Ramos (cell line): ENCODE data around the gene SLC4A3.
"Not testable (repeated sequence)": the region's sequence is repeated elsewhere in the genome, so short reads cannot be mapped to it uniquely, and the experiment has no call there.

ENCODE experiments used
- in situ Hi-C: fragments of 300-500 bp; cut with MboI; formaldehyde crosslinking; loops from one replicate; pipeline ENCODE4 v1.14.3; 2022; ENCODE audit warnings: low sequenced_read_pairs; ENCODE audit not compliant: unreplicated experiment

SLC4A3 gene

GRCh38 chr2:219643084-219643473 lies 15.6 kb downstream of the SLC4A3 start:
- in situ Hi-C loops = loop anchor here (5.0 kb wide), 1 partner anchor 111 kb away; no protein-coding TSS in a partner anchor

GRCh38 chr2:219643788-219644398 lies 16.5 kb downstream of the SLC4A3 start:
- in situ Hi-C loops = loop anchor here (5.0 kb wide), 1 partner anchor 112 kb away; no protein-coding TSS in a partner anchor

DNA sequence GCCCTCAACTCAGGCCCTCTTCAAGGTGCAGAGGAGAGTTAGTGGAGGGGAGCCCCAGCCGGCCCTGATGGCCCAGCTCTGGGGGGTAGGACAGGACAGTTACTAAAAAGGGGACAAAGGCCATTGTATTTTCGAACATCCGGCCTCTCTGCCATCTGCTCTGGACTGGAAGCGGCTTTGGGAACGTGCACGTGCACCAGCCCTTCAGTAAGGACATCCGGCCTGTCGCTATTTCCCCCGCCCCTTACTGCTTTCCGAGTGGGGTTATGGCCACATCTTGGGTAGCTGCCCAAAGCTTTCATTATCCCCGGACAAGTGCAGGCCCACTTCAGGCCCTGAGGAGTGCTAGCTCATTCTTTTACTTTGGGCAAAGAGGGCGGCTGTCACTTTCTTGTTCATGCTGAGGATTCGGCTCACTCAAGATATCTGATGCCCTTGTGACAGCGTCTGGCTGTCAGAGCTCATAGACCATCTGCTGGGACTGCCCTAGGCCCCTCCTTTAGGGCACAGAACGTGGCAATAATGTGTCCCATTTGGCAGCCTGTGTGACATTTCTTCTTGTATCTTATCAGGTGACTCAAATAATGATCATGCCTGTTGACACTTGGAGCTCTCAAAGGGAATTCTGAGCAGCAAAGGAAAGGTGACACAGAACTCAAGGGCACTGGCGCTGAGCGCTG lies 17.5 kb downstream of the SLC4A3 start:
- in situ Hi-C loops = loop anchor here (5.0 kb wide), 1 partner anchor 113 kb away; no protein-coding TSS in a partner anchor

DNA sequence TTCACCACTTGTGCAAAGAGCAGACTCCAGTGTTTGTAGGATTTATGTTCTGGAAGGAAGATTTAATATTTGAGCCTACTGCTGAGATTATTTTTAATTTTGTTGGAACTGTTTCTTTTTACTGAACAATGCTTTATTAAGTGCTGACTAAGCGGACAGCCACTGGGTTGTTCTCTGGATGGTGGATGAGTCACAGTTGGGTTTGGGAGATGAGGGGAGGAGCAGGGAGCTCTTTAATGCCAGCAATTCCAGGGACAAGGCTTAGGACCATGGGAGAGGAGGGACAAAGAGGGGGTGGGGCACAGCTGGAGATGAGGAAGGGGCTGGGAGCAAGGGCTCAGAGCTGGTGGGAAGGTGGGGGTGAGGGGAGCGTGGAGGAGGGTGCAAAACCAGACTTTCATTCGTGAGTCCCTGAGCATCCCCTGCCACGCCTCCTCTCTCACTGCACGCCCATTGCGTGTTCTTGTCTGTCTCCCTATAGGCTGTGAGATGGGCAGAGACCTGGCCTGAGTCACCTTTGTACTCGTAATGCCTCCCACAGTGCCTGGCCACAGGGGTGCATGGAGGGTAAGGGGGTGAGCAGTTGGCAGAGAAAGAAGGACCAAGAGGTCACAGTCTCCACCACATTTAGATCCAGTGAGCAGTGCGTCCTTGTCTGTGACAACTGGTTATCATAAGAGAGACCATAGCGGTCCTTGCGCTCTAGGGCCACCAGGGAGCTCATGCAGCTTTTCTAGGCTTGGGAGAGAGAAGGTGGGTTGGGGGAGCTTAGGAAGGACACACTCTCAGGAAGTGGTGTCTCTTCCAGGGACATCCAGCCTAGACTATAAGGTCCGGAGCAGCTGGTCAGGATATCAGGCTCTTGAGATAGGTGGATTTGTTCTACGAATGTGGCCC lies 18.4 kb downstream of the SLC4A3 start:
- in situ Hi-C loops = no loop called here

- in situ Hi-C loops = no loop called here
Measured at GRCh38 chr2:219648176-219648575, 20.7 kb downstream of the SLC4A3 start.

GRCh38 chr2:219648963-219649362 lies 21.5 kb downstream of the SLC4A3 start:
- in situ Hi-C loops = no loop called here

DNA sequence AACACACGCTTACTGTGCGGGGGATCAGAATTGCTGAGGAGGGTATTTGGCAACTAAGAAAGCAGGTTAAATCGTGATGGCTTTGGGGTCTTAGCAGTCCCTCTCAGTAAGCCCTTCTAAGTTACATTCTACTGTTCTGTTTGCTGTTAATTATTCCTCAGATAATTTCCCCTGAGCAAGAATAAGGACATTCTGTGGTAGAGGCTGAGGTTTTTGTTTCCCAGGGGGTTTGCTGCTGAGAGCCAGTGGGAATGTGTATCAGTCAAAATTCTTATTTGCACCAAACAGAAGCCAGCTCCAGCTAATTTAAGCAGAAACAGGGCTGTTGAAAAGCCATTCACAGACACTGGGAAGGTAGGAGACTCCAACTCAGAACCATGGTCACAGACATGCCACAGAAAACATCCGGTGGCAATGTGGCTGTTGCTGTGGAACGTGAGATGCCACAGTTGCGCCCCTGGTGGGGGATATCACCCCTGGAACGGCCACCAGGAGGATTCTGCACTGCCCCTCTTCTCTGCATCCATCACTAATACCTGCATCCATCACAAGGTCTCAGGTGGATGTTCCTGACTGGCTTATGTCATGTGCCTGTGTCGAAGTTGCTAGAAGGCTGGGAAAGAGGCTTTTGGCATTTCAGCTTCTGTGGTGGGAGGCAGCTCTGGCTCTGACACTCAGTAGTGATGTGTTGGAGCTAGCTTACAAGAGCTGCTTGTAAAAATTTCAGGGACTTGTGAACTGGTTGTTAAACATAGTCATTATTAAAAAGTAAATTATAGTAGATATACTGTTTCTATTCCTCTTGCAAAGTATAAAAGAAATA lies 23.2 kb downstream of the SLC4A3 start:
- in situ Hi-C loops = no loop called here

- in situ Hi-C loops = not testable (repeated sequence)
Measured at GRCh38 chr2:219651656-219652055, 24.2 kb downstream of the SLC4A3 start.

- in situ Hi-C loops = no loop called here
Measured at GRCh38 chr2:219656526-219656925, 29.1 kb downstream of the SLC4A3 start.

DNA sequence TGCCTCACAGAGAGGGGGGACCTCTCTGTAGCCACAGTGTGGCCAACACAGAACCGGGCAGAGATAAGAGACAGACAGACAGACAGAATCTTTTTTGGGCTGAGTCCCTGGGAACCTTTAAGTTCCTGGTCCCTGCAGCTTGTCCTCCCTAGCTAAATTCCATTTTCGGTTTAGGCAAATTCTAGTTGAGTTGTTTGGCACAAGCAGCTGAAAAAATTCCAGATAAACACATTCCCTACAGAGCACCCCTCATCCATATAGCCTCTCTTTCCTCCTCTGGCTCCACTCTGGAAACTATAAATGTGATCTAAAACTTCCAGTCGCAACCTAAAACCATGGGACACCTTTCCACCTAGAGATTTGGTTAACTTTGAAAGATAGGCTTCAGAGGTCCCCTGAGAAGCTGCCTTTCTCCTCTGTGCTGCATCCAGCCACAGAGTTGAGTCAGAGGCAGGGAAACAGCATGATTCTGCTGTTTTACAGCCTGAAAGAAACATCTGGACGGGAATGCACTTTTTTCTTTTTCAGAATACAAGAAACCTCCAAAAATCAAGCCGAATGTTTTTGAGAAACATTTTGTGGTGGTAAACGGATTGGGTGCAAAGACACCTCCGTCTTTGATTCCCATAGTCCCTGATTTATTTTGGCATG lies 30.9 kb downstream of the SLC4A3 start:
- in situ Hi-C loops = no loop called here

GRCh38 chr2:219658874-219659273 lies 31.4 kb downstream of the SLC4A3 start:
- in situ Hi-C loops = no loop called here

GRCh38 chr2:219661197-219661954 lies 33.9 kb downstream of the SLC4A3 start:
- in situ Hi-C loops = no loop called here

GRCh38 chr2:219661955-219662395 lies 34.5 kb downstream of the SLC4A3 start:
- in situ Hi-C loops = no loop called here

DNA sequence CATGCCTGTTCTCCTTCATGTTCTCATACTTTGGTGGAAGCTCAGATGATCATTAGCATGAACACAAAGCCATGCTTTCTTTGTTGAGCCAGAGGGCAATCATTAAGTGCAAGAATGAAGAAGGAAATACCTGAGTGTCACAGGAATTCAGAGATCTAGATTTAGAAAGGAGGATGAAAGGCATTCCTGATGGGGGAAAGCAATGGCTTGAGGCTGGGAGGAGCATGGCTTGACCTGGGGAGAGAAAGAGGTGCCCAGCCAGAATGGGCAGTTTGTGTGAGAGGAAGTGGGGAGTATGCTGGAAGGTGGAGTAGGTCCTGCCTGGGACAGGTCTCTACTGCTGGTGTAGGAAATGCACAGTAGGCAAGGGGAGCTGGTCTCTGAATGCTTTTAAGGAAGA lies 35.1 kb downstream of the SLC4A3 start:
- in situ Hi-C loops = no loop called here

DNA sequence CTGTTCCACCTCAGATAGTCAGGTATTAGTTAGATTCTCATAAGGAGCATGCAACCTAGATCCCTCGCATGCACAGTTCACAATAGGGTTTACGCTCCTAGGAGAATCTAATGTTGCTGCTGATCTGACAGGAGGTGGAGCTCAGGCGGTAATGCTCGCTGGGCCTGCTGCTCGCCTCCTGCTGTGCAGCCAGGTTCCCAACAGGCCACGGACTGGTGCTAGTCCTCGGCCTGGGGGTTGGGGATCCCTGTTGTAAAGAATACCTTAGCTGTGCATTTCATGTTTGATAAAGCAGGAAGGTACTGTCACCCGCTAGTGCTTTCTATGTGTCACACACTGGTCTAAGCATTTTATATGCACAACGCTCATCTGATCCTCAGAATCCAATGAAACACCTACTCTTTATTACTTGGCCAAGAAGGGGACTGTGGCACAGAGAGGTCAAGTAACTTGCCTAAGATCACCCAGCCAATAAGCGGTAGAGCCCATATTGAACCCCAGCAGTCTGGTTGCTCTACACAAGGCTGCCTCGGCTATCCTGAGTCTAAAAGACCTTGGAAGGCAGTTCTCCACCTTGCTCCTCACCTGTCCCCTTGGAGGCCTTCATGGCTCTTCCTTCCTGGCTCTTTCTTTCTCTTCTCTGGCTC lies 35.8 kb downstream of the SLC4A3 start:
- in situ Hi-C loops = no loop called here

- in situ Hi-C loops = no loop called here
Measured at GRCh38 chr2:219664041-219664440, 36.6 kb downstream of the SLC4A3 start.

DNA sequence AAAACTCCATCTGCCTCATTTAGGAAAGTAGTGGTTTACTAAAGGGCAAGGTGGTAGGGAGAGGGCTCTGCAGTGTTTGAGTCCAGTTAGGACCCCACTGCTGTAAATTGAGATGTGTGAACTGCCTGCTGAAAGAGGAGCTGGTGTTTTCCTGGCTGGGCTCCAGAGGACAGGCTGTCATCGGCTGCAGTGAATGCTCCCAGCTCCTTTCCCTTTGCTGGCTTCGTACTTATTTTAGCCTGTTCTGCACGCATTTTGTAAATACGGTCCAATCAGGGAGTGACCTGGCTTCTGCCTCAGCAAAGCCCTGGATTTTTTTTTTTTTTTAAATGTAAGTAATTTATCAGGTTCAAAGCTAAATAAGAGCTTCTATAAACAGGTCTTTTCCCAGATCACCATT lies 37.5 kb downstream of the SLC4A3 start:
- in situ Hi-C loops = no loop called here

DNA sequence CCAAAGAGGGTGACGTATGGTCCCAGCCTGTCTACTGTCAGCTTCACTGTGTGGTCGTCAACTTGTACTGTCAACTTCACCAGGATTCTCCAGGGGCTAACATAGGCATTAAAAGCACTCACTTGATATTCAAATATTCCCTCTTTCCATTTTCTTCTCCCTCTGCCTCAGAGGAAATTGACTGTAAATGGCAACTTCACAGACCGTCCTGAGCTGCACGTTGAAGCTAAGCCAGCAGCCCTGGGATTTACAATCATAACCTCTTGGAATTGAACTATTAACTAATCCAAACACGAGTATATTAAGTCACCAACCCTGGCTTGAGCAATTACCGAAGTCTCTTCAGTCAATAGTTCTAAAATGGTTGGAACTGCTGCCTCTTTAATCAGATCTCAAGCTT lies 38.5 kb downstream of the SLC4A3 start:
- in situ Hi-C loops = no loop called here
